SK-N-MC (cell line): ENCODE results near the gene MXRA8.

Experiments
- EZH2 ChIP-seq: fragments of 200-600 bp; sonication (generic); IDR thresholded peaks from one replicate; pipeline ENCODE4 v1.6.1; 2017; ENCODE audit warnings: antibody characterized with exemption
- POLR2AphosphoS5 ChIP-seq: IDR thresholded peaks from 2 replicates; pipeline ENCODE4 v1.6.1; 2012; ENCODE audit warnings: mild to moderate bottlenecking, low read depth, low read length, borderline replicate concordance

DNA sequence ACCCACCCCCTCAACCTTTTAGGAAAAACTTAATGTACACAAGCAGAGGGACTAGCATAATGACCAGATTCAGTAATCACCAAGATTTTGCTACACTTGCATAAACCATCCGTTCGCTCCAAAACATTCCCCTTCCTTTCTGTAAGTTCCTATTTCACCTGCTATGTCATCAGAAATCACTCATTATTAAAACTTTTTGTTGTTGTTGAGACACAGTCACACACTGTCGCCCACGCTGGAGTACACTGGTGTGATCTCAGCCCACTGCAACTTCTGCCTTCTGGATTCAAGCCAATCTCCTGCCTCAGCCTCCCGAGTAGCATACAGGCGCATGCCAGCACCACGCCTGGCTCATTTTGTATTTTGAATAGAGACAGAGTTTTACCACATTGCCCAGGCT lies 45.3 kb upstream of the MXRA8 start:
- no peak for TF ChIP-seq EZH2
- TF ChIP-seq POLR2AphosphoS5 = peak; percentile 28; the same call in 1 of the 2 replicates
